K562 (cell line): ENCODE measurements around the gene NMNAT1. TPM values are rescaled to one million over a fixed set of nuclear protein-coding genes. Genes with fewer than 3 reads are reported as not detected.

Experiments
- ADNP ChIP-seq: fragments of 200-800 bp; sonication (Bioruptor generic); IDR thresholded peaks from 2 replicates; pipeline ENCODE4 v1.6.1; 2016; ENCODE audit warnings: missing genetic modification characterization, missing compliant biosample characterization
- CEBPB ChIP-seq: fragments of 450-650 bp; IDR thresholded peaks from 2 replicates; pipeline ENCODE4 v1.6.1; 2016; ENCODE audit warnings: missing genetic modification characterization, missing compliant biosample characterization
- CGGBP1 ChIP-seq: fragments of 250-450 bp; sonication (Bioruptor Pico); IDR thresholded peaks from 2 replicates; pipeline ENCODE4 v1.9.0; 2021; ENCODE audit warnings: mild to moderate bottlenecking
- CUX1 ChIP-seq: fragments of 200-800 bp; sonication (Bioruptor generic); IDR thresholded peaks from 2 replicates; pipeline ENCODE4 v1.6.1; 2016; ENCODE audit warnings: missing genetic modification characterization, missing compliant biosample characterization
- DLX4 ChIP-seq: fragments of 250-450 bp; sonication (Bioruptor Pico); IDR thresholded peaks from 2 replicates; pipeline ENCODE4 v1.6.1; 2021; ENCODE audit warnings: mild to moderate bottlenecking
- GATAD2A ChIP-seq: fragments of 450-650 bp; IDR thresholded peaks from 2 replicates; pipeline ENCODE4 v1.6.1; 2017
- GATAD2B ChIP-seq: fragments of 450-650 bp; IDR thresholded peaks from 2 replicates; pipeline ENCODE4 v1.6.1; 2017; ENCODE audit warnings: mild to moderate bottlenecking, borderline replicate concordance
- HMGN3 ChIP-seq: IDR thresholded peaks from 2 replicates; pipeline ENCODE4 v1.6.1; 2011; ENCODE audit warnings: borderline replicate concordance, low read depth, mild to moderate bottlenecking, mixed read lengths, low read length; ENCODE audit not compliant: insufficient read length; ENCODE audit errors: extremely low read depth
- NFIC ChIP-seq: fragments of 450-650 bp; IDR thresholded peaks from 2 replicates; pipeline ENCODE4 v1.6.1; 2017; ENCODE audit warnings: mild to moderate bottlenecking, inconsistent platforms
- NUFIP1 ChIP-seq: fragments of 450-650 bp; IDR thresholded peaks from 2 replicates; pipeline ENCODE4 v1.6.1; 2018; ENCODE audit not compliant: partially characterized antibody
- PCBP1 ChIP-seq: fragments of 200-400 bp; formaldehyde crosslinking; IDR thresholded peaks from 2 replicates; pipeline ENCODE4 v1.6.1; 2018; ENCODE audit warnings: mild to moderate bottlenecking, low read depth, low read length; ENCODE audit not compliant: poor library complexity, severe bottlenecking
- RBFOX2 ChIP-seq: fragments of 200-400 bp; formaldehyde crosslinking; IDR thresholded peaks from 2 replicates; pipeline ENCODE4 v1.6.1; 2017; ENCODE audit warnings: low read depth, mild to moderate bottlenecking, low read length, moderate library complexity
- RNF2 ChIP-seq: sonication (generic); IDR thresholded peaks from 2 replicates; pipeline ENCODE4 v1.6.1; 2016
- SMAD1 ChIP-seq: fragments of 150-350 bp; IDR thresholded peaks from 2 replicates; pipeline ENCODE4 v1.6.1; 2014; ENCODE audit warnings: low read length, low read depth; ENCODE audit not compliant: partially characterized antibody
- STAT6 ChIP-seq: sonication (generic); formaldehyde crosslinking; IDR thresholded peaks from 2 replicates; pipeline ENCODE4 v1.8.1; 2023; ENCODE audit warnings: mild to moderate bottlenecking, missing genetic modification reagents
- TCF7L2 ChIP-seq: fragments of 150-350 bp; IDR thresholded peaks from 2 replicates; pipeline ENCODE4 v1.6.1; 2016; ENCODE audit warnings: low read depth, mild to moderate bottlenecking, low read length, moderate library complexity
- ZC3H4 ChIP-seq: sonication (generic); formaldehyde crosslinking; IDR thresholded peaks from 2 replicates; pipeline ENCODE4 v1.9.0; 2021; ENCODE audit warnings: missing genetic modification reagents, borderline replicate concordance
- ZFP30 ChIP-seq: fragments of 250-450 bp; sonication (Bioruptor Pico); IDR thresholded peaks from 2 replicates; pipeline ENCODE4 v1.8.0; 2022; ENCODE audit warnings: moderate library complexity, mild to moderate bottlenecking, inconsistent platforms, borderline replicate concordance
- ZNF175 ChIP-seq: fragments of 200-800 bp; sonication (Bioruptor generic); IDR thresholded peaks from 2 replicates; pipeline ENCODE4 v1.6.1; 2016; ENCODE audit warnings: low read depth, mild to moderate bottlenecking, missing genetic modification characterization, missing compliant biosample characterization
- ZNF263 ChIP-seq: sonication (generic); formaldehyde crosslinking; IDR thresholded peaks from 2 replicates; pipeline ENCODE4 v1.8.0; 2022; ENCODE audit warnings: mild to moderate bottlenecking, missing genetic modification reagents, borderline replicate concordance
- polyA plus RNA-seq, 8 experiments: library from polyadenylated mRNA; depleted of rRNA in 4 of 8; stranded (reverse) in 5 of 8; unstranded in 3 of 8; fragments of >200 nt; fragmentation: Nextera tagmentation in 2 of 8; fragmentation: Illumina TruSeq in 1 of 8; extraction: Ambion mirVana in 2 of 8; extraction: Trizol in 1 of 8; gene quantifications; 2 replicates each; pipeline versions ENCODE4 v1.2.1 to v1.2.3, GENCODE V29; 2011 to 2014; ENCODE audit warnings: inconsistent platforms in 1 of 8, missing spikeins in 1 of 8
- total RNA-seq, 7 experiments: library from RNA; depleted of rRNA in 6 of 7; stranded (reverse); fragments of >200 nt in 6 of 7; fragmentation: Illumina TruSeq in 2 of 7; extraction: Trizol in 2 of 7; gene quantifications; 2 replicates each; pipeline versions ENCODE4 v1.2.1 to v1.2.3, GENCODE V29; 2011 to 2021; ENCODE audit warnings: low replicate concordance in 1 of 7

NMNAT1 gene
- total and polyA plus RNA-seq, 9 of the 15 experiments (the other 6 are each of a cell fraction or from before 2014, with no cell fraction given): 5.1 to 14.6 (median 12.1) TPM

GRCh38 chr1:9909234-9910046, 33.8 kb upstream of the NMNAT1 start (continued):
- TF ChIP-seq NFIC: peak; percentile 36
- no peak for TF ChIP-seq RBFOX2
- no peak for TF ChIP-seq DLX4 (CRISPR knock-in tag)
- TF ChIP-seq TCF7L2: no peak
- TF ChIP-seq CUX1: no peak
- no peak for TF ChIP-seq CEBPB (tag)
- 0 out of 2 replicates have a peak, but pooled peaks have one; percentile 43 for TF ChIP-seq ZNF263
- TF ChIP-seq CGGBP1: no peak
- TF ChIP-seq ZFP30 (CRISPR knock-in tag): no peak
- no peak for TF ChIP-seq GATAD2B
- TF ChIP-seq ADNP (tag): no peak
- TF ChIP-seq SMAD1: no peak
- TF ChIP-seq GATAD2A: peak; percentile 80; the same call in 1 of the 2 replicates
- no peak for TF ChIP-seq NUFIP1
- no peak for TF ChIP-seq RNF2
- TF ChIP-seq PCBP1: peak; percentile 11
- TF ChIP-seq ZC3H4: no peak
- no peak for TF ChIP-seq STAT6 (CRISPR knock-in tag)
- no peak for TF ChIP-seq HMGN3
- TF ChIP-seq ZNF175 (CRISPR knock-in tag): no peak
